NB4 (cell line): ENCODE results near the gene PEAK1.

Experiments used
- MYC ChIP-seq: IDR thresholded peaks from 2 replicates; pipeline ENCODE4 v1.6.1; 2011; ENCODE audit warnings: low read depth, low read length
- POLR2A ChIP-seq: IDR thresholded peaks from 2 replicates; pipeline ENCODE4 v1.6.1; 2011; ENCODE audit warnings: mild to moderate bottlenecking; ENCODE audit not compliant: insufficient read length; ENCODE audit errors: extremely low read depth
- TF ChIP-seq, protein P1 (sequence below): IDR thresholded peaks from one replicate; pipeline ENCODE4 v1.5.1; 2012; ENCODE audit warnings: low read depth, low read length
- TF ChIP-seq, protein P2 (sequence below): IDR thresholded peaks from 2 replicates; pipeline ENCODE4 v1.6.1; 2011; ENCODE audit warnings: low read depth, low read length

DNA sequence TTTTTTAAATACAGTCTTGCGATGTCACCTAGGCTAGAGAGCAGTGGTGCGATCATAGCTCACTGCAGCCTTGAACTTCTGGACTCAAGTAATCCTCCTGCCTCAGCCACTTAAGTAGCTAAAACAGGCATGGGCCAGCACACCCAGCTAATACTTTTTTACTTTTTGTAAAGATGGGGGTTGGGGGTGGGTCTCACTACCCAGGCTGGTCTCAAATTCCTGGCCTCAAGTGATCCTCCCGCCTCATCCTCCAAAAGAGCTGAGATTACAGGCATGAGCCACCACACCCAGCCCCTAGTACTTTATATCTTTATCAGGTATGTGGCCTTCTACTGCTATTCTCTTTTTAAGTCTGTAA lies 8.3 kb downstream of the PEAK1 start:
- TF ChIP-seq, protein P1, sequence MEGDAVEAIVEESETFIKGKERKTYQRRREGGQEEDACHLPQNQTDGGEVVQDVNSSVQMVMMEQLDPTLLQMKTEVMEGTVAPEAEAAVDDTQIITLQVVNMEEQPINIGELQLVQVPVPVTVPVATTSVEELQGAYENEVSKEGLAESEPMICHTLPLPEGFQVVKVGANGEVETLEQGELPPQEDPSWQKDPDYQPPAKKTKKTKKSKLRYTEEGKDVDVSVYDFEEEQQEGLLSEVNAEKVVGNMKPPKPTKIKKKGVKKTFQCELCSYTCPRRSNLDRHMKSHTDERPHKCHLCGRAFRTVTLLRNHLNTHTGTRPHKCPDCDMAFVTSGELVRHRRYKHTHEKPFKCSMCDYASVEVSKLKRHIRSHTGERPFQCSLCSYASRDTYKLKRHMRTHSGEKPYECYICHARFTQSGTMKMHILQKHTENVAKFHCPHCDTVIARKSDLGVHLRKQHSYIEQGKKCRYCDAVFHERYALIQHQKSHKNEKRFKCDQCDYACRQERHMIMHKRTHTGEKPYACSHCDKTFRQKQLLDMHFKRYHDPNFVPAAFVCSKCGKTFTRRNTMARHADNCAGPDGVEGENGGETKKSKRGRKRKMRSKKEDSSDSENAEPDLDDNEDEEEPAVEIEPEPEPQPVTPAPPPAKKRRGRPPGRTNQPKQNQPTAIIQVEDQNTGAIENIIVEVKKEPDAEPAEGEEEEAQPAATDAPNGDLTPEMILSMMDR = no peak
- TF ChIP-seq POLR2A (no peak), MYC (no peak)
- TF ChIP-seq, protein P2, sequence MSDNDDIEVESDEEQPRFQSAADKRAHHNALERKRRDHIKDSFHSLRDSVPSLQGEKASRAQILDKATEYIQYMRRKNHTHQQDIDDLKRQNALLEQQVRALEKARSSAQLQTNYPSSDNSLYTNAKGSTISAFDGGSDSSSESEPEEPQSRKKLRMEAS = no peak
